Amniotic stem cell (primary cell): Measurements from ENCODE around the gene ST13.
"Not testable (repeated sequence)": the region's sequence is repeated elsewhere in the genome, so short reads cannot be mapped to it uniquely, and the experiment has no call there.

Source experiments
- DNase-seq: peaks from one replicate; lab custom pipeline; 2025; lab: John Stamatoyannopoulos, UW

The ST13 gene

GRCh38 chr22:40782521-40782920 is 73.9 kb downstream of the ST13 start:
- no peak for DNase-seq

GRCh38 chr22:40781749-40782148 is 74.7 kb downstream of the ST13 start:
- DNase-seq = not testable (repeated sequence)
